PC-3 (cell line): ENCODE data around the gene MRM3. TPM values are rescaled to one million over a fixed set of nuclear protein-coding genes. Genes with fewer than 3 reads are reported as not detected.
"Not testable (repeated sequence)": the region's sequence is repeated elsewhere in the genome, so short reads cannot be mapped to it uniquely, and the experiment has no call there.

ENCODE experiments used
- ATAC-seq: fragments of 200-7000 bp; cut with Tn5 transposase; 2 replicates; pipeline ENCODE4 v1.9.1; 2020; ENCODE audit warnings: mild to moderate bottlenecking, moderate library complexity
- BruUV-seq: library from RNA; stranded (reverse); fragments of 400-500 nt; replicated peaks from 2 replicates; lab custom pipeline; 2021; lab: Mats Ljungman, UMichigan
- CTCF ChIA-PET: fragments of 300-600 bp; sonication (Branson Sonifier 250); formaldehyde crosslinking; loops from one replicate; lab custom pipeline; 2022; ENCODE audit warnings: antibody characterized with exemption; lab: Charles Lee
- POLR2A ChIA-PET: fragments of 300-600 bp; sonication (Branson Sonifier 250); formaldehyde crosslinking; loops from one replicate; lab custom pipeline; 2022; ENCODE audit warnings: antibody characterized with exemption; ENCODE audit not compliant: unreplicated experiment; lab: Charles Lee
- DNase-seq: peaks from one replicate; pipeline ENCODE4 v3.0.0-alpha.2; 2015
- H2AFZ ChIP-seq: fragments of 300-600 bp; sonication (generic); 2 replicates; pipeline ENCODE4 v1.6.0; 2016; ENCODE audit warnings: antibody characterized with exemption, low read length
- H3F3A ChIP-seq: fragments of 300-600 bp; sonication (generic); one replicate; pipeline ENCODE4 v1.6.0; 2017; ENCODE audit warnings: antibody characterized with exemption, low read length, control low read depth, mild to moderate bottlenecking; ENCODE audit not compliant: unreplicated experiment
- H3K27ac ChIP-seq: fragments of 300-600 bp; sonication (generic); 2 replicates; pipeline ENCODE4 v1.5.1; 2016; ENCODE audit warnings: mild to moderate bottlenecking, low read length
- H3K27me3 ChIP-seq: fragments of 300-600 bp; sonication (generic); 2 replicates; pipeline ENCODE4 v1.6.1; 2016; ENCODE audit warnings: low read length, mixed read lengths
- H3K36me3 ChIP-seq: fragments of 300-600 bp; sonication (generic); 2 replicates; pipeline ENCODE4 v1.6.1; 2016; ENCODE audit warnings: low read depth, mixed run types, low read length, mixed read lengths
- H3K4me1 ChIP-seq: fragments of 300-600 bp; sonication (generic); 2 replicates; pipeline ENCODE4 v1.5.1; 2016; ENCODE audit warnings: low read length; ENCODE audit not compliant: insufficient read depth
- H3K4me2 ChIP-seq: fragments of 300-600 bp; sonication (generic); 2 replicates; pipeline ENCODE4 v1.6.0; 2016; ENCODE audit warnings: low read length
- H3K4me3 ChIP-seq: fragments of 300-600 bp; sonication (generic); 2 replicates; pipeline ENCODE4 v1.5.1; 2016; ENCODE audit warnings: mild to moderate bottlenecking, low read length, mixed read lengths
- H3K79me2 ChIP-seq: fragments of 300-600 bp; sonication (generic); 2 replicates; pipeline ENCODE4 v1.6.1; 2017; ENCODE audit warnings: low read length, mixed read lengths
- H3K9ac ChIP-seq: fragments of 300-600 bp; sonication (generic); 2 replicates; pipeline ENCODE4 v1.6.0; 2016; ENCODE audit warnings: mild to moderate bottlenecking, low read length
- H3K9me2 ChIP-seq: fragments of 300-600 bp; sonication (generic); replicated peaks from 2 replicates; pipeline ENCODE4 v1.6.1; 2016; ENCODE audit warnings: mixed run types, low read length, mixed read lengths
- H3K9me3 ChIP-seq: fragments of 300-600 bp; sonication (generic); 2 replicates; pipeline ENCODE4 v1.6.1; 2016; ENCODE audit warnings: low read length, mixed read lengths
- H4K20me1 ChIP-seq: fragments of 300-600 bp; sonication (generic); 2 replicates; pipeline ENCODE4 v1.6.1; 2016; ENCODE audit warnings: low read length, mixed read lengths
- CTCF ChIP-seq: fragments of 300-600 bp; sonication (generic); conservative IDR thresholded peaks from 2 replicates; pipeline ENCODE4 v1.5.1; 2017; ENCODE audit warnings: antibody characterized with exemption, low read depth, mild to moderate bottlenecking, low read length
- EZH2 ChIP-seq: fragments of 300-600 bp; sonication (generic); IDR thresholded peaks from one replicate; pipeline ENCODE4 v1.6.1; 2017; ENCODE audit warnings: antibody characterized with exemption, mild to moderate bottlenecking, low read length; ENCODE audit not compliant: unreplicated experiment
- EZH2phosphoT487 ChIP-seq: fragments of 300-600 bp; sonication (generic); IDR thresholded peaks from 2 replicates; pipeline ENCODE4 v1.6.1; 2018; ENCODE audit warnings: mild to moderate bottlenecking, antibody characterized with exemption, low read length, borderline replicate concordance
- intact Hi-C: fragments of 100-400 bp; cut with micrococcal nuclease; formaldehyde crosslinking; loops from 2 replicates; pipeline ENCODE4 v1.9.0; 2023
- total RNA-seq: library from RNA; depleted of rRNA; stranded (reverse); fragments of >200 nt; gene quantifications from 2 replicates; pipeline ENCODE4 v1.2.3, GENCODE V29; 2014

The MRM3 gene
- total RNA-seq, 1 experiment from 2014 or later, result 40.4 TPM

- H2AFZ ChIP-seq, H3K27ac ChIP-seq, POLR2A ChIA-PET, H3F3A ChIP-seq, ATAC-seq, CTCF ChIA-PET, H3K27me3 ChIP-seq, H3K9me2 ChIP-seq, H3K9ac ChIP-seq, DNase-seq, H3K9me3 ChIP-seq, BruUV-seq, intact Hi-C loops: not testable (repeated sequence)
- peak overlapping the region; percentile 88 for H3K4me2 ChIP-seq
- H3K4me3 ChIP-seq, result peak overlapping the region; percentile 70
- peaks cover 73% of the 10 kb centered on the region for H3K79me2 ChIP-seq
- peaks cover 13% of the 10 kb centered on the region for H4K20me1 ChIP-seq
- peaks cover 23% of the 10 kb centered on the region for H3K36me3 ChIP-seq
- peaks cover 19% of the 10 kb centered on the region for H3K4me1 ChIP-seq
Measured at GRCh38 chr17:749359-749758, 32.8 kb upstream of the MRM3 start.

GRCh38 chr17:750431-751037 is 31.6 kb upstream of the MRM3 start:
- Histone ChIP-seq H3K9ac (peak overlapping the region; percentile 99), H3K4me2 (peak overlapping the region; percentile 88), H3K4me1 (peaks cover 19% of the 10 kb centered on the region), H3K27me3 (no peaks in the 10 kb centered on the region), H3K9me2 (no peaks in the 10 kb centered on the region), H3F3A (no peaks in the 10 kb centered on the region), H2AFZ (no peak overlapping the region), H3K79me2 (peaks cover 61% of the 10 kb centered on the region), H3K4me3 (peak overlapping the region; percentile 70), H3K9me3 (no peaks in the 10 kb centered on the region), H4K20me1 (peaks cover 13% of the 10 kb centered on the region), H3K36me3 (peaks cover 12% of the 10 kb centered on the region), H3K27ac (no peak overlapping the region)
- DNase-seq (peak; percentile 44), ATAC-seq (peak; percentile 30)
- intact Hi-C loops, result no loop called here
- ChIA-PET CTCF (interaction anchor here (0.8 kb wide), 2 partner anchors 11 to 246 kb away, joined by 3 to 4 read pairs; partner anchors contain the start of gene TIMM22), POLR2A (interaction anchor here (0.6 kb wide), 1 partner anchor 45 kb away, joined by 5 read pairs; no protein-coding TSS in a partner anchor)
- BruUV-seq, result no TSS peak
- TF ChIP-seq CTCF, result no peak
- no peak for TF ChIP-seq EZH2
- TF ChIP-seq EZH2phosphoT487, result no peak

- peak overlapping the region; percentile 88 for H3K4me2 ChIP-seq
- H3K79me2 ChIP-seq, result peaks cover 52% of the 10 kb centered on the region
- peak overlapping the region; percentile 93 for H2AFZ ChIP-seq
- DNase-seq (peak; percentile 14), ATAC-seq (peak; percentile 14)
- peak overlapping the region; percentile 99 for H3K9ac ChIP-seq
- no TSS peak for BruUV-seq
- intact Hi-C loops, result no loop called here
- H3K4me3 ChIP-seq, result peak overlapping the region; percentile 70
- no peaks in the 10 kb centered on the region for H3K9me3 ChIP-seq
- H3K9me2 ChIP-seq, result no peaks in the 10 kb centered on the region
- peaks cover 19% of the 10 kb centered on the region for H3K4me1 ChIP-seq
- H3K36me3 ChIP-seq, result peaks cover 11% of the 10 kb centered on the region; the same call in 1 of the 2 replicates
- H4K20me1 ChIP-seq, result peaks cover 13% of the 10 kb centered on the region
- H3F3A ChIP-seq, result no peaks in the 10 kb centered on the region
- peak overlapping the region; percentile 43 for H3K27ac ChIP-seq
- TF ChIP-seq EZH2phosphoT487, result no peak
- TF ChIP-seq EZH2, result no peak
- no peak for TF ChIP-seq CTCF
- ChIA-PET CTCF (no interaction called here), POLR2A (no interaction called here)
- no peaks in the 10 kb centered on the region for H3K27me3 ChIP-seq
Measured at GRCh38 chr17:751269-752001, 30.7 kb upstream of the MRM3 start.
